ENCODE data around the gene ZNF571. TPM values are rescaled to one million over a fixed set of nuclear protein-coding genes. Genes with fewer than 3 reads are reported as not detected.

Gene ZNF571
- total and polyA plus RNA-seq, 4 experiments from 2014 or later = 5.8 to 14.2 (median 9.7) TPM

DNA sequence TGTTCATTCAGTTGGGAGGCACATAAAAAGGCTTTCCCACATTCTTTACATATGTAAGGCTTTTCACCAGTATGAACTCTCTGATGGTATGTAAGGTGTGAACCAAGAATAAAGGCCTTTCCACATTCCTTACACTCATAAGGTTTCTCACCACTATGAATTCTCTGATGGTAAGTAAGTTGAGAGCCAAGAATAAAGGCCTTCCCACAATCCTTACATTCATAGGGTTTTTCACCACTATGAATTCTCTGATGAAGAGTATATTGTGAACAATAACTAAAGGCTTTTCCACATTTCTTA, 29.3 kb downstream of the ZNF571 start:
- no peaks in the 10 kb centered on the region for H3K4me1 ChIP-seq (ENCODE audit: insufficient read depth, low read length)
- Mint-ChIP-seq H3K27ac (no peak overlapping the region), H3K4me3 (no peak overlapping the region), H3K9me3 (peaks cover 9 to 95% (median 59%) of the 10 kb centered on the region in 8 donors), H3K36me3 (peaks cover 71 to 77% of the 10 kb centered on the region in 2 donors), H3K27me3 (no peaks in the 10 kb centered on the region), H3K4me1 (peaks cover 0 to 1% (median 0%) of the 10 kb centered on the region in 4 donors)
- intact Hi-C loops (cut with micrococcal nuclease) = no loop called here
- ChIA-PET CTCF (ENCODE audit: partially characterized antibody) (no interaction called here), POLR2A (ENCODE audit: partially characterized antibody) (no interaction called here)
- no peak overlapping the region for H3K27ac ChIP-seq (ENCODE audit: low read depth, low read length)
- DNase-seq = no peak
- H3K27me3 ChIP-seq (ENCODE audit: insufficient read depth, low read length) = no peaks in the 10 kb centered on the region
- H3K4me3 ChIP-seq (ENCODE audit: low read length in 2 of 2) = peak overlapping the region in 1 of 2 donors; percentile 7
- H3K36me3 ChIP-seq (ENCODE audit: insufficient read depth, low read length) = peaks cover 13% of the 10 kb centered on the region
- H3K9me3 ChIP-seq (ENCODE audit: control insufficient read depth in 1 of 2, low read length in 2 of 2) = peaks cover 10 to 75% of the 10 kb centered on the region in 2 donors

DNA sequence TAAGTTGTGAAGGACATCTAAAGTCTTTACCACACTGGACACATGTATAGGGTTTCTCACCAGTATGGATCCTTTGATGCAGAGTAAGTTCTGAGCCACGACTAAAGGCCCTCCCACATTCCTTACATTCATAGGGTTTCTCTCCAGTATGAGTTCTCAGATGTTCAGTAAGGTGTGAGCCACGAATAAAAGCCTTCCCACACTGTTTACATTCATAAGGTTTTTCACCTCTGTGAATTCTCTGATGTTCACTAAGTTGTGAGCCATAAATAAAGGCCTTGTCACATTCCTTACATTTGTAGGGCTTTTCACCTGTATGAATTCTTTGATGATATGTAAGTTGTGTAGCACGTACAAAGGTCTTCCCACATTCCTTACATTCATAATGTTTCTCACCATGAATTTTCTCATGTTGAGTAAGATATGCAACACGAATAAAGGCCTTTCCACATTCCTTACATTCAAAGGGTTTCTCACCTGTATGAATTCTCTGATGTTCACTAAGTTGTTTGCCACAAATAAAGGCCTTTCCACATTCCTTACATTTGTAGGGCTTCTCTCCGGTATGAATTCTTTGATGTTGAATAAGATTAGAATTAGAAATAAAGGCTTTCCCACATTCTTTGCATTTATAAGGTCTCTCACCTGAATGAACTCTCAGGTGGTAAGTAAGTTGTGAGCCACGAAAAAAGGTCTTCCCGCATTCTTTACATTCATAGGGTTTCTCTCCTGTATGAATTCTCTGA, 29.8 kb downstream of the ZNF571 start:
- intact Hi-C loops (cut with micrococcal nuclease) = no loop called here
- no peaks in the 10 kb centered on the region for H3K27me3 ChIP-seq (ENCODE audit: insufficient read depth, low read length)
- peaks cover 13% of the 10 kb centered on the region for H3K36me3 ChIP-seq (ENCODE audit: insufficient read depth, low read length)
- H3K4me1 Mint-ChIP-seq = peaks cover 0 to 1% (median 0%) of the 10 kb centered on the region in 4 donors
- CTCF ChIA-PET (ENCODE audit: partially characterized antibody) = no interaction called here
- peak overlapping the region in 1 of 2 donors; percentile 7 for H3K4me3 ChIP-seq (ENCODE audit: low read length in 2 of 2)
- peaks cover 66 to 73% of the 10 kb centered on the region in 2 donors for H3K36me3 Mint-ChIP-seq
- no peak overlapping the region for H3K4me3 Mint-ChIP-seq
- no peak overlapping the region for H3K27ac ChIP-seq (ENCODE audit: low read depth, low read length)
- peaks cover 6 to 91% (median 58%) of the 10 kb centered on the region in 8 donors for H3K9me3 Mint-ChIP-seq
- DNase-seq = no peak
- H3K27me3 Mint-ChIP-seq = no peaks in the 10 kb centered on the region
- H3K9me3 ChIP-seq (ENCODE audit: control insufficient read depth in 1 of 2, low read length in 2 of 2) = peaks cover 10 to 71% of the 10 kb centered on the region in 2 donors
- no peak overlapping the region for H3K27ac Mint-ChIP-seq
- H3K4me1 ChIP-seq (ENCODE audit: insufficient read depth, low read length) = no peaks in the 10 kb centered on the region
- POLR2A ChIA-PET (ENCODE audit: partially characterized antibody) = no interaction called here

DNA sequence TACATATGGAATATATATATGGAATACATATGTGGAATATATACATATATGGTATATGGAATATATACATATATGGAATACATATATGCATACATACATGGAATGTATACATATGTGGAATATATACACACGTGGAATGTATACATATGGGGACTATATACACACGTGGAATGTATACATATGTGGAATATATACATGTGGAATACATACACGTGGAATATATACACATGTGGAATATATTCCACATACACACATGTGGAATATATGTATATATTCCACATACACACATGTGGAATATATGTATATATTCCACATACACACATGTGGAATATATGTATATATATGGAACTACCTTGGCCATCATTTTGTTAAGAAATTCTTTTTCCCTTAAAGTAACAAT, 31.1 kb downstream of the ZNF571 start:
- H3K27me3 Mint-ChIP-seq = no peaks in the 10 kb centered on the region
- H3K4me3 Mint-ChIP-seq = no peak overlapping the region
- Histone ChIP-seq H3K9me3 (ENCODE audit: control insufficient read depth in 1 of 2, low read length in 2 of 2) (peaks cover 10 to 76% of the 10 kb centered on the region in 2 donors), H3K4me1 (ENCODE audit: insufficient read depth, low read length) (no peaks in the 10 kb centered on the region), H3K36me3 (ENCODE audit: insufficient read depth, low read length) (peaks cover 13% of the 10 kb centered on the region), H3K4me3 (ENCODE audit: low read length in 2 of 2) (no peak overlapping the region), H3K27ac (ENCODE audit: low read depth, low read length) (no peak overlapping the region), H3K27me3 (ENCODE audit: insufficient read depth, low read length) (no peaks in the 10 kb centered on the region)
- no peaks in the 10 kb centered on the region for H3K4me1 Mint-ChIP-seq
- peaks cover 64 to 72% of the 10 kb centered on the region in 2 donors for H3K36me3 Mint-ChIP-seq
- POLR2A ChIA-PET (ENCODE audit: partially characterized antibody) = no interaction called here
- H3K27ac Mint-ChIP-seq = no peak overlapping the region
- CTCF ChIA-PET (ENCODE audit: partially characterized antibody) = no interaction called here
- intact Hi-C loops (cut with micrococcal nuclease) = no loop called here
- no peak for DNase-seq
- peaks cover 3 to 90% (median 64%) of the 10 kb centered on the region in 8 donors for H3K9me3 Mint-ChIP-seq

DNA sequence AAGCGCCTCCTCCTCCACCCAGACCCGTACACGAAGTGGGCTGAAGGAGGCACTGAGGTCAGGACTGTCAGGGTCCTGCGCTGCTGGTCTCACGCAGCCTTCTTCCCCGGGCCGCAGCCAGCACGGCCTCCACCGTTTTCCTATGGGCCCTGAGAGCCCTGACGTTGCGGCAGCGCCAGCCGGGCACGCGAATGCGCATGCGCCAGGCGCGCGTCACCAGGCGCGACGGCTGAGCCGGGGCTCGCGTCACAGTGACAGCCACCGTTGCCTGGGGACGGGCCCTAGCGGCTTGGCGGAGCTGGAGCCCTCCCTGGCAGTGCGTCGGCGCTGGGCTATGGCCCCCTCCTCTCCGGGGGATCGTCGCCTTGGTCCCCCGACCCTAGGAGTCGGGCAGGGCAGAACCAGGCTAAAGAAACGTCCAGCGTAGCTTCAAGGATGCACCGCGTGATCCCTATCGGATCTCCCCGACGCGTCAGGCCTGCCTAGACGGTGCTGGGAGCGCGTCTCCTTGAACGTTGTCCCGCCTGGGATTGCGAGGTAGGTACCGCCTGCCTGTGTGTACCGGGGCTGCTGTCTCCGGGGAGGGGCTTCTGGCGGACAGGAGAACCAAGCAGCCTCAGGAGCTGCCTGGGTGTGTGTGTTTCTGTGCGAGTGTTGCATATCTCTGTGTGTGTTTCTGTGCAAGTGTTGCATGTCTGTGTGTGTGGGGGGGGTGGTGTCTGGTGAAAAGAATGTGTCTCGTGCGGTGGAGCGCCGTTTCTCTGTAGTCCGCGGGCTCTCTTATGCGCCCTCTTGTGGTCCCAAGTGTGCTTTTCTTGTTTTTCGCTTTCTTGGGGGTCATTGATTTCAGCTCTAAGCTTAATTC, 43.2 kb downstream of the ZNF571 start:
- peaks cover 3 to 92% (median 76%) of the 10 kb centered on the region in 8 donors for H3K9me3 Mint-ChIP-seq
- intact Hi-C loops (cut with micrococcal nuclease) = no loop called here
- H3K4me3 Mint-ChIP-seq = peak overlapping the region; percentile 76 to 95 (median 90)
- H3K36me3 Mint-ChIP-seq = peaks cover 32 to 33% of the 10 kb centered on the region in 2 donors
- peak overlapping the region in 1 of 2 donors; percentile 44 for H3K4me3 ChIP-seq (ENCODE audit: low read length in 2 of 2)
- H3K27ac Mint-ChIP-seq = peak overlapping the region; percentile 73 to 97 (median 91)
- CTCF ChIA-PET (ENCODE audit: partially characterized antibody) = interaction anchor here (1.9 kb wide), 1 partner anchor 242 kb away, joined by 6 read pairs; no protein-coding TSS in a partner anchor
- H3K36me3 ChIP-seq (ENCODE audit: insufficient read depth, low read length) = no peaks in the 10 kb centered on the region
- H3K27me3 ChIP-seq (ENCODE audit: insufficient read depth, low read length) = no peaks in the 10 kb centered on the region
- peak; percentile 48 to 77 (median 55) for DNase-seq
- H3K9me3 ChIP-seq (ENCODE audit: control insufficient read depth in 1 of 2, low read length in 2 of 2) = peaks cover 0 to 44% of the 10 kb centered on the region in 2 donors
- POLR2A ChIA-PET (ENCODE audit: partially characterized antibody) = interaction anchor here (0.9 to 2.4 kb wide), 5 partner anchors 43 to 234 kb away, joined by 3 to 9 read pairs (median 4); partner anchors contain the start of genes ZNF527, ZNF540, ZNF570 and ZNF571
- no peaks in the 10 kb centered on the region for H3K27me3 Mint-ChIP-seq
- peak overlapping the region; percentile 41 for H3K27ac ChIP-seq (ENCODE audit: low read depth, low read length)
- peaks cover 0 to 12% (median 3%) of the 10 kb centered on the region in 4 donors for H3K4me1 Mint-ChIP-seq
- no peaks in the 10 kb centered on the region for H3K4me1 ChIP-seq (ENCODE audit: insufficient read depth, low read length)

DNA sequence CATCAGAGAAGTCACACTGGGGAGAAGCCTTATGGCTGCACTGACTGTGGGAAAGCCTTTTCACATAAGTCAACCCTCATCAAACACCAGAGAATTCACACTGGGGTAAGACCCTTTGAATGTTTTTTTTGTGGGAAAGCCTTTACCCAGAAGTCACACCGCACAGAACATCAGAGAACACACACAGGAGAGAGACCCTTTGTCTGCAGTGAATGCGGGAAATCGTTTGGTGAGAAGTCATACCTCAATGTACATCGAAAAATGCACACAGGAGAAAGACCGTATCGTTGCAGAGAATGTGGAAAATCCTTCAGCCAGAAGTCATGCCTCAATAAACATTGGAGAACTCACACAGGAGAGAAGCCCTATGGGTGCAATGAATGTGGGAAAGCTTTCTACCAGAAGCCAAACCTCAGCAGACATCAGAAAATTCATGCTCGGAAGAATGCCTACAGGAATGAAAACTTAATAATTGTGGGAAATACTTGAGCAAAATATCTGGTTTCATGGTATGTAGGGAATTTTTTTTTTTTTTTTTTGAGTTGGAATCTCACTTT, 57.1 kb downstream of the ZNF571 start:
- H3K9me3 ChIP-seq (ENCODE audit: control insufficient read depth in 1 of 2, low read length in 2 of 2) = peaks cover 4 to 53% of the 10 kb centered on the region in 2 donors
- no peak overlapping the region for H3K27ac ChIP-seq (ENCODE audit: low read depth, low read length)
- ChIA-PET POLR2A (ENCODE audit: partially characterized antibody) (no interaction called here), CTCF (ENCODE audit: partially characterized antibody) (no interaction called here)
- H3K9me3 Mint-ChIP-seq = peaks cover 2 to 88% (median 74%) of the 10 kb centered on the region in 8 donors
- peaks cover 30% of the 10 kb centered on the region for H3K36me3 ChIP-seq (ENCODE audit: insufficient read depth, low read length)
- H3K4me3 Mint-ChIP-seq = no peak overlapping the region
- no peaks in the 10 kb centered on the region for H3K4me1 Mint-ChIP-seq
- no peak overlapping the region for H3K27ac Mint-ChIP-seq
- peak overlapping the region in 1 of 2 donors; percentile 19 for H3K4me3 ChIP-seq (ENCODE audit: low read length in 2 of 2)
- H3K27me3 ChIP-seq (ENCODE audit: insufficient read depth, low read length) = no peaks in the 10 kb centered on the region
- no peak for DNase-seq
- peaks cover 49 to 52% of the 10 kb centered on the region in 2 donors for H3K36me3 Mint-ChIP-seq
- H3K4me1 ChIP-seq (ENCODE audit: insufficient read depth, low read length) = no peaks in the 10 kb centered on the region
- no peaks in the 10 kb centered on the region for H3K27me3 Mint-ChIP-seq
- intact Hi-C loops (cut with micrococcal nuclease) = no loop called here

DNA sequence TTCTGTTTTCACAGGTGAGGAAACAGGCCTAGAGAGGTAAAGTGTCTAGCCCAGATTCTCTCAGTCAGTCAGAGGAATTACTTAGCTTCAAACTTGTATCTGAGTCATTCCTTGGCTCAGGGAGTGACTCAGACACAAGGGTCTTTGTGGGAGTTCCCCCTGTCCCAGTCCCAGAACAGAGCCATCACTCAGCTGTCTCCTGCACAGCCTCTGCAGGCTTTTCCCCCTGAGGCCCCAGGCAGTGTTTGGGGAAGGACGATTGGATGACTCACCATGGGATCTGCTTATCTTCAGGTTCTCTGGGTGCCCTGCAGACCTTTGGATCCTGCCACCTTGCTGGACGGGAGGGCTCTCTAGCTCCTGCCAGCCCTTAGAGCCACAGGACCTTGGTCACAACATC, 74.7 kb downstream of the ZNF571 start:
- H3K9me3 ChIP-seq (ENCODE audit: control insufficient read depth in 1 of 2, low read length in 2 of 2) = peaks cover 0 to 16% of the 10 kb centered on the region in 2 donors
- H3K27me3 ChIP-seq (ENCODE audit: insufficient read depth, low read length) = no peaks in the 10 kb centered on the region
- CTCF ChIA-PET (ENCODE audit: partially characterized antibody) = no interaction called here
- Mint-ChIP-seq H3K9me3 (peaks cover 0 to 88% (median 67%) of the 10 kb centered on the region in 8 donors), H3K27ac (no peak overlapping the region), H3K36me3 (peaks cover 63 to 68% of the 10 kb centered on the region in 2 donors), H3K27me3 (no peaks in the 10 kb centered on the region), H3K4me3 (no peak overlapping the region), H3K4me1 (peaks cover 0 to 3% (median 0%) of the 10 kb centered on the region in 4 donors)
- no peaks in the 10 kb centered on the region for H3K4me1 ChIP-seq (ENCODE audit: insufficient read depth, low read length)
- POLR2A ChIA-PET (ENCODE audit: partially characterized antibody) = no interaction called here
- intact Hi-C loops (cut with micrococcal nuclease) = no loop called here
- no peak overlapping the region for H3K27ac ChIP-seq (ENCODE audit: low read depth, low read length)
- H3K36me3 ChIP-seq (ENCODE audit: insufficient read depth, low read length) = no peaks in the 10 kb centered on the region
- DNase-seq = no peak
- no peak overlapping the region for H3K4me3 ChIP-seq (ENCODE audit: low read length in 2 of 2)

All from CD4-positive, alpha-beta memory T cell (primary cell).